Endothelial cell of umbilical vein (primary cell): ENCODE data around the gene SLC4A1AP.

Source experiments
- MYC ChIP-seq: IDR thresholded peaks from one replicate; pipeline ENCODE4 v1.6.1; 2011; ENCODE audit warnings: mild to moderate bottlenecking, low read depth, low read length
- POLR2A ChIP-seq: IDR thresholded peaks from 2 replicates; pipeline ENCODE4 v1.6.1; 2012; ENCODE audit warnings: low read depth, mild to moderate bottlenecking, control low read depth, low read length
- POLR2AphosphoS5 ChIP-seq: IDR thresholded peaks from 2 replicates; pipeline ENCODE4 v1.6.1; 2012; ENCODE audit warnings: low read depth, mild to moderate bottlenecking, control low read depth, low read length, moderate library complexity; ENCODE audit not compliant: insufficient read depth
- TF ChIP-seq, protein P1 (sequence below), 2 donors: IDR thresholded peaks; 1 replicate in 1 of 2; 2 replicates in 1 of 2; pipeline ENCODE4 v1.5.1; 2011; ENCODE audit warnings: low read length in 2 of 2, mild to moderate bottlenecking in 2 of 2, moderate library complexity in 2 of 2, control low read depth in 1 of 2, inconsistent platforms in 1 of 2, low read depth in 1 of 2; ENCODE audit not compliant: insufficient read depth in 1 of 2; ENCODE audit errors: extremely low read depth in 1 of 2
- TF ChIP-seq, protein P2 (sequence below): IDR thresholded peaks from 2 replicates; pipeline ENCODE4 v1.6.1; 2011; ENCODE audit not compliant: insufficient read depth, insufficient read length

DNA sequence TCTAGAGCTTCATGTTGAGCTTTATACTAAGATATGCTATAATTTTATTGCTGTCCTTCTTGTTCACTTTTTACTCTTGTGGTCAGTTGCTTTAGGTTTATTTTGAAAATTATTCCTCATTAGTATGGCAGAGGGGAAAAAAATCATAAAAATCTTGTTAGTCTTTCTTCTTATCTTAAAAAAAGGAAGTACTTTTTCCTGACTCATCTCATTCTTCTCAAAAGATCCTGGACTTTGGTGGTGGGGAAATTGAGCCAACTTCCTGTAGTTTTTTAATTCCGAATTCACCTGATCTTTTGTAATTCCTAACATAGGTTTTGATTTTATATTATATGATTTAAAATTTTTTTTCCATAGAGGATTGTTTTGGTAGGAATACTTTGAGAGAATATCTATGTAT lies 3.8 kb downstream of the SLC4A1AP start:
- TF ChIP-seq, protein P1, sequence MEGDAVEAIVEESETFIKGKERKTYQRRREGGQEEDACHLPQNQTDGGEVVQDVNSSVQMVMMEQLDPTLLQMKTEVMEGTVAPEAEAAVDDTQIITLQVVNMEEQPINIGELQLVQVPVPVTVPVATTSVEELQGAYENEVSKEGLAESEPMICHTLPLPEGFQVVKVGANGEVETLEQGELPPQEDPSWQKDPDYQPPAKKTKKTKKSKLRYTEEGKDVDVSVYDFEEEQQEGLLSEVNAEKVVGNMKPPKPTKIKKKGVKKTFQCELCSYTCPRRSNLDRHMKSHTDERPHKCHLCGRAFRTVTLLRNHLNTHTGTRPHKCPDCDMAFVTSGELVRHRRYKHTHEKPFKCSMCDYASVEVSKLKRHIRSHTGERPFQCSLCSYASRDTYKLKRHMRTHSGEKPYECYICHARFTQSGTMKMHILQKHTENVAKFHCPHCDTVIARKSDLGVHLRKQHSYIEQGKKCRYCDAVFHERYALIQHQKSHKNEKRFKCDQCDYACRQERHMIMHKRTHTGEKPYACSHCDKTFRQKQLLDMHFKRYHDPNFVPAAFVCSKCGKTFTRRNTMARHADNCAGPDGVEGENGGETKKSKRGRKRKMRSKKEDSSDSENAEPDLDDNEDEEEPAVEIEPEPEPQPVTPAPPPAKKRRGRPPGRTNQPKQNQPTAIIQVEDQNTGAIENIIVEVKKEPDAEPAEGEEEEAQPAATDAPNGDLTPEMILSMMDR (IDR thresholded peaks at IDR 0.05; ENCODE audit: extremely low read depth in 1 of 2, insufficient read depth in 1 of 2, low read depth in 1 of 2, low read length in 2 of 2): no peak
- TF ChIP-seq, protein P2, sequence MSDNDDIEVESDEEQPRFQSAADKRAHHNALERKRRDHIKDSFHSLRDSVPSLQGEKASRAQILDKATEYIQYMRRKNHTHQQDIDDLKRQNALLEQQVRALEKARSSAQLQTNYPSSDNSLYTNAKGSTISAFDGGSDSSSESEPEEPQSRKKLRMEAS: no peak
- TF ChIP-seq POLR2AphosphoS5 (no peak), POLR2A (no peak), MYC (no peak)
